GM18951 (cell line): ENCODE data around the gene ZFAND3.
"Not testable (repeated sequence)": the region's sequence is repeated elsewhere in the genome, so short reads cannot be mapped to it uniquely, and the experiment has no call there.

ENCODE experiments used
- POLR2A ChIP-seq: IDR thresholded peaks from 4 replicates; pipeline ENCODE4 v1.6.1; 2011; ENCODE audit warnings: mild to moderate bottlenecking; ENCODE audit not compliant: insufficient read length, insufficient read depth; ENCODE audit errors: extremely low read depth
- in situ Hi-C: fragments of 300-500 bp; cut with MboI; formaldehyde crosslinking; loops from one replicate; pipeline ENCODE4 v1.12.0; 2022; ENCODE audit warnings: low sequenced_read_pairs, mixed read lengths, inconsistent platforms; ENCODE audit not compliant: unreplicated experiment

ZFAND3 gene

DNA sequence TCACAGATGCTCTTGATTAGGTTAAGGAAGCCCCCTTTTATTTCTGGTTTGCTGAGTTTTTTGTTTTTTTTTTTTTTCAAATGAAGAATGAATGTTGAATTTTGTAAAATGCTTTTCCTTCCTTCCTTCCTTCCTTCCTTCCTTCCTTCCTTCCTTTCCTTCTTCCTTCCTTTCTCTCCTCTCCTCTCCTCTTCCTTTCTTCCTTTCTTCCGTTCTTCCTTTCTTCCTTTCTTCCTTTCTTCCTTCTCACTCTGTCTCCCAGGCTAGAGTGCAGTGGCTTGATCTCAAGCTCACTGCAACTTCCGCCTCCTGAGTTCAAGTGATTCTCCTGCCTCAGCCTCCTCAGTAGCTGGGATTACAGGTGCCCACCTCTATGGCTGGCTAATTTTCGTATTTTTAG is 158.2 kb downstream of the ZFAND3 start:
- no peak for TF ChIP-seq POLR2A
- in situ Hi-C loops, result no loop called here

DNA sequence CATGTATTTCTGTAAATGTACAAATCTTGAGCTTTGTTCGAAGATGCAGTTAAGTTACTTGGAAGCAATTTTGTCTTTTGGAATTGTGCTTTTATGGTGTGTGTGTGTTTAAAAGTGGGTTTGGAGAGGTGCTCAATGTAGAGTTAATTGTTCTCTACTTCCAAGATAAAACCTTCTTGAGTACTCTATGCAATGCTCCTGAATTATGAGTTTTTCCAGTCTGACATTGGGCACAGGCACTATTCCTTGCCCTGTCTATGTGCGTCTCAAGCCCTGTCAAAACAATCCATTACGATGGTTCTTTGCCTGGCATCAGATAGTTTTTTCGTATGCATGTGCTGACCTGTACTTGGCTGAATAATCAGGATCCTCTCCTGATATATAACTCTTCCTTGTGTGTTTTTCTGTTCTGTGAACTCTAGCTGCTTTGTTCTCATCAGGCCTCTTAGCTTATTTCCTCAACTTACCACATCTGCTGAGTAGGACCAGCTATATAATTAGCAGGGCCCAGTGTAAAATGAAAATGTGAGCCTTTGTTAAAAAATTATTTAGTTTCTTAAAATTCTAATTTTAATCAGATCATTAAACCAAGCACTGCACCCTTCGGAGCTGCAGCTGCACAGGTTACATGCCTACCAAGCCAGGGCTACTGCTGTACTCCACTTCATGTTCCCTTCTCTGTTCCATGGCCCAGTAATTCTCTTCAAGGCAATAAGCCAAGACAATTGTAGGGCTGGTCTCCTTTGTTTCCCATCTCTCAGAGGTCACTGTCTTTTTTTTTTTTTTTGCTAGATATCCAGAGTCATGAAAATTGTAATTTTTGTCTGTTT is 160.1 kb downstream of the ZFAND3 start:
- in situ Hi-C loops, result no loop called here
- TF ChIP-seq POLR2A, result no peak

DNA sequence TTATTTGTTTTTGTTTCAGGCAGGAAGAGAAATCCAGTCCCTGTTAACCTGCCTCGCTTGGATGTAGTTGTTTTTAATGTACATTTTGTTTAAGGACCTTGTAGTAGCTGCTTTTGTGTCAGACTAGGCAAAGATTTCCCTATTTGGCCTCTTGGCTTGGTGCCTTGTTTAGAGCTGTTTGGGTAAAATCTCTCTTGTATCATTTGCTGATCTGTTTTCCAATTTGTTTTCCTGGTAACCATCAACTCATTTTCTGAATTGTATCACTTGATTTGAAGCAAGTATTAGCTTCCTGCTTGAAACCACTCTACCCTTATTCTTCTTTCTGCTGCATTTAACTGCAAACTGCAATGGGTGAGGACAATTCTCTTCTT is 160.7 kb downstream of the ZFAND3 start:
- in situ Hi-C loops, result no loop called here
- TF ChIP-seq POLR2A, result no peak

DNA sequence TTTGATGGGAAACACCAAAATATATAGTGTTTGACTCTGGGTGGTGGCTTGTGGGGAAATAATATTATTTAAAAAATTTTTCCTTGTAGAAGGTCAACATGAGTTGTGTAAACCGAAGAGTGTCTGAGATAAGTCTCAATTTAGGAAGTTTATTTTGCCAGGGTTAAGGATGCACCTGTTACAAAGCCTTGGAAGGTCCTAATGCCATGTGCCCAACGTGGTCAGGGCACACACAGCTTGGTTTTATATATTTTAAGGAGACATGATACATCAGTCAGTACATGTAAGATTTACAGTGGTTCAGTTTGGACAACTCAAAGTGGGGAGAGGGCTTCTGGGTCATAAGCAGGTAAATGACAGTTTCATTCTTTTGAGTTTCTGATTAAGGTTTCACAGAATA is 162.1 kb downstream of the ZFAND3 start:
- in situ Hi-C loops, result no loop called here
- no peak for TF ChIP-seq POLR2A

DNA sequence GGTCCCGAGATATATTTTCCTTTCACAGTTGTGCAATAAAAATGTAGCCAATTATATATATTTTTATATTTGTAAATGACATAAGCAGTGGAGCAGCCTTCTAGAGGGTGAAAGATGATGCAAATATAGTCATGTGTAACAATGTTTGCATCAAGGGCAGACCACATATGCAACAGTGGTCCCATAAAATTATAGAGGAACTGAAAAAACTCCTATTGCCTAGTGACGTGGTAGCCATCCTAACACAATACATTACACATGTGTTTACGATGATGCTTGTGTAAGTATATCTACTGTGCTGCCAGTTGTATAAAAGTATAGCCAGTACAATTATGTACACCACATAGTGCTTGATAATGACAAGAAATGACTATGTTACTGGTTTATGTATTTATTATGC is 162.8 kb downstream of the ZFAND3 start:
- in situ Hi-C loops, result no loop called here
- TF ChIP-seq POLR2A, result no peak

DNA sequence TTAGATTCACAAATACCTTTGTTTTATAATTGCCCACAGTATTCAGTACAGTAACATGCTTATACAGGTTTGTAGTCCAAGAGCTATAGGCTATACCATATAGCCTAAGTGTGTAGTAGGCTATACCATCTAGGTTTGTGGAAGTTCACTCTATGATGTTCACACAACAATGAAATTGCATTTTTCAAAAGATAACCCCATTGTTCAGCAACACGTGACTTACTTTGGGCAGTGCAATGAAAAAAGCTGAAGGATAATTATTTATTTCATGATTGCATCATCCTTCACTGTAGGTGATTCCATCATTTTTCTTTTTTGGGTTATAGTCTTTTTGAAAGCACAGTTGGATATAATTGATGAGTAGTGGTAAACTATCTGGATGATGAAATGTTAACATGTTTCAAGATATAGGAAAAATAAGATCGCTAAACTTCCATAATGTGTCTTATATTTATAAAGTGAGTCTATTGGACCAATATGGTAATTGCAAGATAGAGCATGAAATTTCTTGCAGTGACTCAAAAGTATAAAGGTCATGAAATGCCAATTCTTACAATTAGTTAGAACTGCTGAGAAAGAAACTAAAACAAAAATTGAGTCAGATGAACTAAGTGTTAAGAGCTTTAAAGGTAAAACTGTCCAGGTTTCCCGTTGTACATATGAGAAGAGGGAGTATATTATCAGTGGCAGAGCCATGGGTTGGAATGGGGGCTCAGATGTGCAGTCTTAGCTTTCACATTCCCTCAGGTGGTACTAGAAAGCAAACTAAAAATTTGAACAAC is 164.4 kb downstream of the ZFAND3 start:
- no peak for TF ChIP-seq POLR2A
- in situ Hi-C loops, result no loop called here

DNA sequence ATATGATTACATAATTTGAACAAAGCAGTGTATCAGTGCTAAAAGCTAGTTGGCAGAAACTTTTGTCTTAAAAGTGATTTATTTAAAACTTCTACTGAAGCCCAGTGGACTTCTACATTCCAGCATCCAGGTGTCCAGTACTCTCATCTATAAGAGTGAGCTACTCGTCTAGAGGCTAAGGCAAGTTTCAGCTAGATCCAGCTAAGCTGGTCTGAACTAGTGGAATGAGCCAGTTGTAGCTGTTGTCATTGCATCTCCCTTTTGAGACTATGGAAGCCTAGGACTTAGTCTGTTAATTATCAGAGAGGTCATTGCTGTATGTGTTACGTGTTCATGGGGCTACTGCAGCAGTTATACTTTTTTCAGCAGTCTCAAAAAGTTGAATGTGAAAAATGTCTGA is 165.1 kb downstream of the ZFAND3 start:
- in situ Hi-C loops, result no loop called here
- TF ChIP-seq POLR2A, result no peak

DNA sequence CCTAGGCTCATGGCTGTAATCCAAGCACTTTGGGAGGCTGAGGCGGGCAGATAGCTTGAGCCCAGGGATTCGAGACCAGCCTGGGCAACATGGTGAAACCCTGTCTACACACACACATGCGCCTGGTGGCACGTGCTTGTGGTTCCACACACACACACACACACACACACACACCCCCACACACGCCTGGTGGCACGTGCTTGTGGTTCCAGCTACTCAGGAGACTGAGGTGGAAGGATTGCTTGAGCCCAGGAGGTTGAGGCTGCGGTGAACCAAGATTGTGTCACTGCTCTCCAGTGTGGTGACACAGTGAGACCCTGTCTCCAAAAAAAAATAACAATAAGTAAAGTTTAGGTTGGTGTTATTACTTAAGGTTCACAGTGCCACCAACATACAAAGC is 165.8 kb downstream of the ZFAND3 start:
- in situ Hi-C loops, result no loop called here
- no peak for TF ChIP-seq POLR2A

DNA sequence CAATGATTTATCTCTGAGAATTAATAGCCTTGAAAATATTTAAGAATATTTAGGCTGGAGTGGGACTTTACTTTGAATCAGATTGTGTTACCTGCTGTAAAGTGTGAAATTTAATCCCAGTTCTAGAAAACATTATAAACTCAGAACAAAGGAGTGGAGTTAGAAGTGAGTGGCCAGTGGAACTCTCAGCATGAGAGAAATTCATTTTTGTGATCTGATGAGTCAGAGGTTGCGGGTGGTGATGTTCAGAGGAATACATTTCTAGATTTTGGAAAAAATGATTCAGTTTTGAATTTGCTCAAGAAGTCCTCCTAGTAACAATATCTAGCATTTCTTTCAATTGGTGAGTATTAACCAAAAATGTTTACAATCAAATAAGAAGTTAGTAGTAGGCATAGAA is 167.5 kb downstream of the ZFAND3 start:
- in situ Hi-C loops, result no loop called here
- no peak for TF ChIP-seq POLR2A

DNA sequence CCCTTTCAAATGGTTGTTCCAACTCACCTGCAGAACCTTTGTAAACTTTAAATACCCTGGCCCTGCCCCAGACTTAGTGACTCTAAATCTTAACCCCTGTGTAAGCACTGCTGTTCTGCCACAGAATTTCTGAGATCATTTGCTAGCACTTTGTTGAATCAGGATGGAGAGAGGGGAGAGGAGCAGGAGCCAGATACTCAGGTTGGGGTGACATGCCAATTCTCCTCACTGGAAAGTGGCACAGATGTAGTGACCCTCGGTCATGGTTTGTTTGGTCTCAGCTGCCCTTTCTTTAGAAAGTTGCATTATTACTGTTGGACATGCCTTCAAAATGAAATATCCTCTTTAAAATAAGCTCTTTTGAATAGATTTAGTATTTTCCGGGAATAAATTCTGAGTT is 168.0 kb downstream of the ZFAND3 start:
- no peak for TF ChIP-seq POLR2A
- in situ Hi-C loops, result no loop called here

DNA sequence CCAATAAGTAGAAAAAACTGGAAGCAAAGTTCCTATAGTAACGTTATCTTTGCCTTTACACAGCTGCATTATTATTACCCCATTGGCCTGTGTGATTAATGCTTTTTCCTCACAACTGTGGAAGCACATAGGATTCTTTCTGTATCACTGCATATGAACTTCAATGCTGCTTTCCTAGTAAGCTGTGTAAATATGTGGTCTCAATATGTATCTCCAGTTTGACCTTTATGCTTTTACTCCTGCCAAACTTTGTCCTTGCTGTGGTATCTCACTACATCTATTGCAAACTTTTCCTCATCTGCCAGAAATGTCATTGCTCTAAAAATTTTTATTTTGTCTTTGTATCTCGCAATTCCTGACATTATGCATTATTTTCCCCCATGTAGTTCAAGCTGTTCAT is 168.6 kb downstream of the ZFAND3 start:
- in situ Hi-C loops, result no loop called here

DNA sequence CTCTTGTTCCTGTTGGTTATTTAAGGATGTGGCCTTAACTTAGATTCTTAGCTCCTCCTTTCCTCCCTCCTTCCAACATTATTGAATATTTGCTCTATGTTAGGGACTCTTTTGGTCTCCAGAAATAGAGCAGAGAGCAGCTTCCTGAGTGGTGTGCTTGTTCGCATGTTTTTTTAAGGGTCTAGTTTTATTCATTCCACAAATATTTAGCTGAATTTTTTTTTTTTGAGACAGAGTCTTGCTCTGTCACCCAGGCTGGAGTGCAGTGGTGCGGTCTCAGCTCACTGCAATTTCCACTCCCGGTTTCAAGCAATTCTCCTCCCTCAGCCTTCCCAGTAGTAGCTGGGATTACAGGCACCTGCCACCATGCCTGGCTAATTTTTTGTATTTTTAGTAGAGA is 169.2 kb downstream of the ZFAND3 start:
- in situ Hi-C loops, result no loop called here
- no peak for TF ChIP-seq POLR2A

More for the DNA sequence above, 168.6 kb downstream of the ZFAND3 start:
- no peak for TF ChIP-seq POLR2A

DNA sequence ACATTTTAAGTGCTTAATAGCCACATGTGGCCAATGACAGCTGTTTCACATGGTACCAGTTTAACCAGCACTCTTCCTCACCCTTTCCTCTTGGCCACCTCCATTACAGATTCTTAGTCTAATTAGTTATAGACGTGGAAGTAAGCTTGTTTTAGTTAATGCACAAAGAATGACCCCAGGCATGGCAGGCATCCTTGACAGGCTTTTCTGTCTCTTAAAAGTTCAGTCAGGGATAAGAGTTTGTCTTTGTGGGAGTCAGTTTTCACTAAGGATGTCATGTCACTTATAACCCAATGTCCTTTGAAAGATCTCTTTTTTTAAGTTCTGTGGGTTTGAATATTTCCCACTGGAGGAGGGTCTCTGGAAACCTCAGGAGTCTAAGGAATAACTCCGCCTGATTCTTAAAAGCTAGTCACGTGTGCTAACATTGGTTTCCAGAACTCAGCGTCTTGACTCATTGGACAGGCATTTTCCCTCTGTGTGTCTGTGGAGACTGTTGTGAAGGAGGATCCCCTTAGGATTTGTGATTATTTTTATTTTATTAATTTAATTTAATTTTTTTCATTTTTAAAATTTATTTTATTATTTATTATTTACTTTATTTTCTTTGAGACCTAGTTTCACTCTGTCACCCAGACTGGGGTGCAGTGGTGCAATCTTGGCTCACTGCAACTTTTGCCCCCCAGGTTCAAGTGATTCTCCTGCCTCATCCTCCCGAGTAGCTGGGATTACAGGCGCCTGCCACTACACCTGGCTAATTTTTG is 171.4 kb downstream of the ZFAND3 start:
- no peak for TF ChIP-seq POLR2A
- in situ Hi-C loops, result no loop called here

DNA sequence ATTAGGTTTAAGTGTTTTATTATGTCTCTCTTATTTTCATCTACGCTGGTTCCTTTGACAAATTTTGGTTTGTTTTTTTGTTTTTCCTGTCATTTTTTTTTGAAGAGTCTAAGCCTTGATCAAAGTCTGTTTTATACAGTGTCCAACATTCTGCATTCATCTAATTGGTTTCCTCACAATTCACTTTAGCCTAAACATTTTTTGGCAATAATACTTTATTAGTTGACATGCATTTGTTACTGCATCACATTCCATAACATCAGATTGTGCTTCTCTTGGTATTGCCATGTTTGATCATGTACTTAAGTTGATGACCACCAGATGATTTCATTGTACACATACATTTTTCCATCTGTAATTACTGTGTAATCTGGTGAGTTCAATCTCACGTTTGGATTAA is 173.2 kb downstream of the ZFAND3 start:
- in situ Hi-C loops, result no loop called here
- TF ChIP-seq POLR2A, result no peak

DNA sequence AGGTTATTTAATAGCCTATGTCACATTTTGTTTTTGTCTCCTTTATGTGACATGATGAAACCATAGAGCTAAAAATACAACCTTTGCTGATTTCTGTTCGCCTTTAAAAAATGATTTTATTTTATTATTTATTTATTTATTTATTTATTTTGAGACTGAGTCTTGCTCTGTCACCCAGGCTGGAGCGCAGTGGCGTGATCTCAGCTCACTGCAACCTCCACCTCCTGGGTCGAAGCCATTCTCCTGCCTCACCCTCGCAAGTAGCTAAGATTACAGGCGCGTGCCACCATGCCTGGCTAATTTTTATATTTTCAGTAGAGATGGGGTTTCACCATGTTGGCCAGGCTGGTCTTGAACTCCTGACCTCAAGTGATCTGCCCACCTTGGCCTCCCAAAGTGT is 173.7 kb downstream of the ZFAND3 start:
- in situ Hi-C loops, result not testable (repeated sequence)
